Measurements from ENCODE around the gene FRMD1. TPM values are rescaled to one million over a fixed set of nuclear protein-coding genes. Genes with fewer than 3 reads are reported as not detected.

Gene FRMD1
- total and polyA plus RNA-seq, 2 donors (not counting 3 experiments of a cell fraction or from before 2014, with no cell fraction given): not detected

- TF ChIP-seq POLR2A (IDR thresholded peaks at IDR 0.05; ENCODE audit: low read depth, low read length) (no peak), FOS (IDR thresholded peaks at IDR 0.05; ENCODE audit: borderline replicate concordance, insufficient read depth, low read length) (no peak), MYC (IDR thresholded peaks at IDR 0.05; ENCODE audit: low read depth, low read length) (no peak), GATA2 (IDR thresholded peaks at IDR 0.05; ENCODE audit: insufficient read depth, insufficient read length, low read depth, low read length) (no peak), CTCF (IDR thresholded peaks at IDR 0.05; ENCODE audit: extremely low read depth in 1 of 2, insufficient read depth in 1 of 2, low read depth in 1 of 2, low read length in 2 of 2) (no peak), JUN (IDR thresholded peaks at IDR 0.05; ENCODE audit: borderline replicate concordance, insufficient read depth, insufficient read length, low read depth) (no peak), MAX (IDR thresholded peaks at IDR 0.05; ENCODE audit: insufficient read depth, insufficient read length) (no peak), POLR2AphosphoS5 (IDR thresholded peaks at IDR 0.05; ENCODE audit: insufficient read depth, low read depth, low read length) (no peak), EZH2 (IDR thresholded peaks at IDR 0.05; ENCODE audit: borderline replicate concordance, low read depth, low read length, severe bottlenecking) (no peak)
- ChIA-PET CTCF (no interaction called here), POLR2A (no interaction called here)
- H4K20me1 ChIP-seq (replicated peaks; ENCODE audit: control insufficient read depth, extremely low read depth, insufficient read depth, low read length): no peaks in the 10 kb centered on the region
- H3K4me1 ChIP-seq (ENCODE audit: control insufficient read depth, extremely low read depth, insufficient read depth, low read length): peaks cover 4% of the 10 kb centered on the region
- dilution Hi-C loops (cut with MboI; ENCODE audit: extremely low pct_ligation_motif_present, low sequenced_read_pairs): no loop called here
- H3K79me2 ChIP-seq (ENCODE audit: control insufficient read depth, insufficient read depth, low read length): no peaks in the 10 kb centered on the region
- no peaks in the 10 kb centered on the region for H3K9me1 ChIP-seq (replicated peaks; ENCODE audit: control insufficient read depth, extremely low read depth, insufficient read depth, low read length)
- no peak overlapping the region for H3K4me3 ChIP-seq (replicated peaks in 1 of 3; ENCODE audit: insufficient read depth in 1 of 3, low read depth in 1 of 3, low read length in 3 of 3)
- no TSS peak for BruUV-seq (replicated peaks)
- no peak overlapping the region for H3K4me2 ChIP-seq (ENCODE audit: insufficient read depth, low read length)
- no peak overlapping the region for H3K9ac ChIP-seq (replicated peaks; ENCODE audit: extremely low read depth, insufficient read depth, low read length)
- no peak overlapping the region for H3K27ac ChIP-seq (ENCODE audit: insufficient read depth, low read depth, low read length)
- no peaks in the 10 kb centered on the region for H3K9me3 ChIP-seq (replicated peaks; ENCODE audit: control insufficient read depth, insufficient read depth, low read length)
- no peaks in the 10 kb centered on the region for H3K36me3 ChIP-seq (ENCODE audit: control insufficient read depth in 2 of 2, extremely low read depth in 1 of 2, insufficient read depth in 2 of 2, low read length in 2 of 2)
- intact Hi-C loops (cut with micrococcal nuclease): no loop called here
- no peak overlapping the region for H2AFZ ChIP-seq (ENCODE audit: low read depth, low read length)
- H3K27me3 ChIP-seq (ENCODE audit: control insufficient read depth in 2 of 2, insufficient read depth in 2 of 2, low read length in 2 of 2): no peaks in the 10 kb centered on the region
- DNase-seq (ENCODE audit: low read depth, low spot score): no peak
- no peak for FAIRE-seq
Observed at GRCh38 chr6:168026925-168027324, 52.1 kb downstream of the FRMD1 start.
